Stomach (tissue), 9 donors: Measurements from ENCODE around the gene LARGE1. TPM values are rescaled to one million over a fixed set of nuclear protein-coding genes. Genes with fewer than 3 reads are reported as not detected.
A peak's percentile ranks its signal among the peaks of the same experiment; 100 is the strongest.

Source experiments
- DNase-seq, 2 donors: peaks; one replicate each; pipeline versions ENCODE4 v3.0.0 to v3.0.0-alpha.2; 2013 to 2019
- H3K27ac ChIP-seq, 5 donors: fragments of 200-600 bp in 4 of 5; sonication (generic) in 4 of 5; one replicate each; pipeline ENCODE4 v1.5.1; 2013 to 2019; ENCODE audit warnings: mild to moderate bottlenecking in 1 of 5, moderate library complexity in 1 of 5
- H3K27me3 ChIP-seq, 3 donors: fragments of 200-600 bp; sonication (generic); one replicate each; pipeline ENCODE4 v1.5.1; 2017 to 2019; ENCODE audit warnings: mixed run types in 1 of 3
- H3K36me3 ChIP-seq, 4 donors: fragments of 200-600 bp; sonication (generic); 1 replicate in 3 of 4; 2 replicates in 1 of 4; pipeline ENCODE4 v1.5.1; 2016 to 2019
- H3K4me1 ChIP-seq, 4 donors: fragments of 200-600 bp; sonication (generic); one replicate each; pipeline ENCODE4 v1.5.1; 2016 to 2019
- H3K4me3 ChIP-seq, 4 donors: fragments of 200-600 bp; sonication (generic) in 3 of 4; one replicate each; pipeline ENCODE4 v1.5.1; 2016 to 2019; ENCODE audit warnings: mild to moderate bottlenecking in 1 of 4
- H3K9me3 ChIP-seq, 4 donors: fragments of 200-600 bp; sonication (generic); one replicate each; pipeline ENCODE4 v1.5.1; 2016 to 2019
- EP300 ChIP-seq: sonication (generic); formaldehyde crosslinking; IDR thresholded peaks from one replicate; pipeline ENCODE4 v1.6.1; 2017; ENCODE audit warnings: antibody characterized with exemption
- POLR2A ChIP-seq, 4 donors: fragments of 450-650 bp; IDR thresholded peaks; one replicate each; pipeline ENCODE4 v1.6.1; 2016; ENCODE audit warnings: antibody characterized with exemption in 4 of 4, control low read depth in 2 of 4, mild to moderate bottlenecking in 1 of 4, moderate library complexity in 1 of 4
- POLR2AphosphoS5 ChIP-seq, 3 donors: sonication (generic); formaldehyde crosslinking; IDR thresholded peaks; one replicate each; pipeline ENCODE4 v1.6.1; 2016; ENCODE audit warnings: antibody characterized with exemption in 3 of 3
- WGBS, 5 donors: extraction: QIAGEN DNeasy Blood & Tissue Kit in 3 of 5; methylation state at CpG; one replicate each; pipeline versions ENCODE4 v1.1.5 to v1.1.7; 2013 to 2018; 5-methylcytosine and 5-hydroxymethylcytosine counted together
- intact Hi-C: fragments of 100-400 bp; cut with DNase I; formaldehyde crosslinking; loops from one replicate; pipeline ENCODE4 v1.15.1; 2023; ENCODE audit warnings: low total_unique reads
- polyA plus RNA-seq, 3 donors: library from polyadenylated mRNA; stranded (reverse); fragments of 200-250 nt; gene quantifications; one replicate each; pipeline ENCODE4 v1.2.3, GENCODE V29; 2013
- total RNA-seq, 5 donors: library from RNA; depleted of rRNA; stranded (reverse); fragments of >200 nt; gene quantifications; one replicate each; pipeline versions ENCODE4 v1.1.0 to v1.2.3, GENCODE V29; 2014 to 2016
- TF ChIP-seq, protein P1 (sequence below), 7 experiments: fragments of 450-650 bp in 4 of 7; fragments of 200-600 bp in 3 of 7; sonication (generic) in 3 of 7; IDR thresholded peaks; one replicate each; pipeline ENCODE4 v1.5.1; 2016 to 2019; ENCODE audit warnings: antibody characterized with exemption in 7 of 7, control low read depth in 2 of 7, mild to moderate bottlenecking in 1 of 7
- donor health status: healthy with polysubstance abuse.
- donor health status: Bipolar disorder and iron deficiency.
- donor health status: healthy.

The LARGE1 gene
- total and polyA plus RNA-seq, 8 donors: 3.5 to 110 (median 51.6) TPM

DNA sequence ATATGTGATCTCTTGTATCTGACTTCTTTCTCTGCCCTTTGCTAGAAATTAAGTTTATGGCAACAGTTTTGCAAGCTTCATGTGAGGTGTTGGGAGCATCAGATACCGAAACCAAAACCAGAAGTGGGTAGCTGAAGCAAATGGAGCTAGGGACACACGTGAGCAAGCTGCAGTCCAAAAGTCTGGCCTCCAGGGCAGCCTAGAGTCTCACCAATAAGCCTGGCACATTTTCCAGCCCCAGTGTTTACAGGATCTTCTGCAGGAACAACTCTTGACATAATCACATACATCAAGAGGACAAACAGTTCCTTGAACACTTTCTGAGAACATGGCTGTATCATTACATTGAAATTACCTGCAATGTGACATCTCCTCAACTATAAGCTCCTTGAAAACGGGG is 114.1 kb downstream of the LARGE1 start:
- peak overlapping the region in 2 of 5 donors; percentile 5 to 25 for H3K27ac ChIP-seq

DNA sequence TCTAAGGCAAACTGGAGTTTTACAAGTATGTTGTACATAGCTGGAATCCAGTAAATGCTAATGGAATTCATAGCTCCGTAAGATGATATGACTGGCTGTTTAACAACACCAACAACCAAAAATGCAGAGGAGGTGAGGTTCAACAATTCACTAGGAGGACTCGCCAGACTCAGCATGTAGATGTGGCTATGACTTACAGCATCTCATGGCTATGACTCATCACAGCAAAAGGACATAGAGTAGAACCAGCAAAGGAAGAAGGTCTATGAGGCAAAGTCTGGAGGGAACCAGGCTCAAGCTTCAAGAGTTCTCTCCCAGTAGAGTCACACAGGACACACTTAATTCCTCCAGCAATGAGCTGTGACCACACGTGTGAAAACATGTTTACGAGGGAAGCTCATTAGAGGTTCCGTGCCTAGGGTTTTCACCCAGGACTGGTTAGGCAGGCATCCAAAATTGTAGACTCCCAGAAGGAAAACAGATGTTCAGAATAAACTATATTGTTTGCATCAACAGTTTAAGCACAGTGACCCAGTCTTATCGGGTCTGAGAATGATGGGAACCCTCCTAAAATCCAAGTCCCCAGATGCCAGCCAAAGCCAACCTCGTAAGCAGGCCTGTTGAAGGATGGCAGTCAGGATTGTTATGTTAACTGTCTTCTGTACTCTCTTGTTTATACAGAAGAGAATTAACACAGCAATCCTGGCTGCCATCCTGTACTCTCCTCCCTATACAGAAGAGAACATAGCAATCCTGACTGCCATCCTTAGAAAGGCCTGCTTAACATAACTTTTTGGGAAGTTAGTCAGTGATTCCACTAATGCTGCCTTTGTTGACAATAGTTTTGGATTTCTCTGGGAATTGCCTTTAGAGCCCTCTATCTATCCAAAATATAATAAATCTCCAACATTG is 116.6 kb downstream of the LARGE1 start:
- DNase-seq: peak in 1 of 2 donors; percentile 41
- H3K27me3 ChIP-seq: no peaks in the 10 kb centered on the region
- WGBS, 5 donors: 63 to 85% (median 67%) methylated on average over 7 of the region's 7 CpGs
- H3K9me3 ChIP-seq: no peaks in the 10 kb centered on the region
- TF ChIP-seq POLR2A (IDR thresholded peaks at IDR 0.05) (no peak), POLR2AphosphoS5 (IDR thresholded peaks at IDR 0.05) (peak in 2 of 3 donors; percentile 48 to 59)
- H3K36me3 ChIP-seq: no peaks in the 10 kb centered on the region
- intact Hi-C loops: no loop called here
- peak overlapping the region in 4 of 5 donors; percentile 17 to 65 (median 48) for H3K27ac ChIP-seq
- H3K4me3 ChIP-seq: no peak overlapping the region
- H3K4me1 ChIP-seq: peaks cover 0 to 55% (median 24%) of the 10 kb centered on the region in 4 donors

More for the DNA sequence above, 114.1 kb downstream of the LARGE1 start:
- Histone ChIP-seq H3K36me3 (no peaks in the 10 kb centered on the region), H3K27me3 (no peaks in the 10 kb centered on the region), H3K9me3 (no peaks in the 10 kb centered on the region), H3K4me1 (peaks cover 0 to 60% (median 28%) of the 10 kb centered on the region in 4 donors), H3K4me3 (no peak overlapping the region)
- intact Hi-C loops: no loop called here
- DNase-seq: peak in 1 of 2 donors; percentile 27
- 30 to 41% (median 34%) methylated on average over 3 of the region's 3 CpGs for WGBS, 5 donors
- TF ChIP-seq EP300: no peak
- no peak for TF ChIP-seq POLR2A (IDR thresholded peaks at IDR 0.05)
- peak; percentile 5 to 39 (median 14) for TF ChIP-seq POLR2AphosphoS5 (IDR thresholded peaks at IDR 0.05)
- TF ChIP-seq, protein P1, sequence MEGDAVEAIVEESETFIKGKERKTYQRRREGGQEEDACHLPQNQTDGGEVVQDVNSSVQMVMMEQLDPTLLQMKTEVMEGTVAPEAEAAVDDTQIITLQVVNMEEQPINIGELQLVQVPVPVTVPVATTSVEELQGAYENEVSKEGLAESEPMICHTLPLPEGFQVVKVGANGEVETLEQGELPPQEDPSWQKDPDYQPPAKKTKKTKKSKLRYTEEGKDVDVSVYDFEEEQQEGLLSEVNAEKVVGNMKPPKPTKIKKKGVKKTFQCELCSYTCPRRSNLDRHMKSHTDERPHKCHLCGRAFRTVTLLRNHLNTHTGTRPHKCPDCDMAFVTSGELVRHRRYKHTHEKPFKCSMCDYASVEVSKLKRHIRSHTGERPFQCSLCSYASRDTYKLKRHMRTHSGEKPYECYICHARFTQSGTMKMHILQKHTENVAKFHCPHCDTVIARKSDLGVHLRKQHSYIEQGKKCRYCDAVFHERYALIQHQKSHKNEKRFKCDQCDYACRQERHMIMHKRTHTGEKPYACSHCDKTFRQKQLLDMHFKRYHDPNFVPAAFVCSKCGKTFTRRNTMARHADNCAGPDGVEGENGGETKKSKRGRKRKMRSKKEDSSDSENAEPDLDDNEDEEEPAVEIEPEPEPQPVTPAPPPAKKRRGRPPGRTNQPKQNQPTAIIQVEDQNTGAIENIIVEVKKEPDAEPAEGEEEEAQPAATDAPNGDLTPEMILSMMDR (IDR thresholded peaks at IDR 0.05): no peak

DNA sequence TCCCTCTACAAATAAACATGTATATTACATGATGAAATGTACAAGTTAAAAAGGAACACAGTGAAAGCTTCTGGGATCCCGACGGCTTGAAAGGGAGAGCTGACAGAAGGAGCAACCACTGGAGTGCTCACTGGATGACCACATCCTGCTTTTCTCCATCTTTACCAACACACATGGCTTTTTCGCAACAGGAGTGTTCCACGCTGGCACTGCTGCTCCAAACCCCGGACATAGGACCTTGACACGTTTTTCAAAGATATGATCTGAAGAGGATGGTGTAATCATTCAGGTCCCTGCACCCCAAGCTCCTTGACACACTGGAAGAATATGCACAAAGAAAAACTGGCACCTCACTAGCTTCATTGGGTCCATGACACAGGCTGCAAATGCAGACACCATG is 121.9 kb downstream of the LARGE1 start:
- H3K4me3 ChIP-seq: no peak overlapping the region
- H3K27ac ChIP-seq: no peak overlapping the region
- H3K4me1 ChIP-seq: peaks cover 0 to 18% (median 4%) of the 10 kb centered on the region in 4 donors
- H3K9me3 ChIP-seq: no peaks in the 10 kb centered on the region
- no peaks in the 10 kb centered on the region for H3K27me3 ChIP-seq
- DNase-seq: no peak
- intact Hi-C loops: no loop called here
- 73 to 91% (median 81%) methylated on average over 6 of the region's 6 CpGs for WGBS, 5 donors
- TF ChIP-seq POLR2AphosphoS5 (IDR thresholded peaks at IDR 0.05) (no peak), POLR2A (IDR thresholded peaks at IDR 0.05) (no peak), EP300 (no peak)
- TF ChIP-seq, protein P1 (IDR thresholded peaks at IDR 0.05): no peak
- no peaks in the 10 kb centered on the region for H3K36me3 ChIP-seq

DNA sequence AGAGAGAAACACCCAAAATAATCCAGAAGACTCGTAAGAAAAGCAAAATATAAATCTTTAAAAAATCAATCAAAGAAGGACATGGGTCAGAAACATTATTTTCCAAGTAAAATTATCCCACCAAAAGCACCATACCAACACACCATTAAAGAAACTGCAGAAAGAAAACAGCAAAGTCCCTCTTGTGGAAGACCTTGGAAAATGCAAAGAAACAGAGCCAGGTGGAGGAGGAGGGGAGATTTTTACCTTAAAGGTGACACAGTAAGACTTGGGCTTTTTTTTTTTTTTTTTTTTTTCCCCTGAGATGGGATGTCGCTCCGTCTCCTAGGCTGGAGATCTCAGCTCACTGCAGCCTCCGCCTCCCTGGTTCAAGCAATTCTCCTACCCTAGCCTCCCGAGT is 123.8 kb downstream of the LARGE1 start:
- no peaks in the 10 kb centered on the region for H3K36me3 ChIP-seq
- intact Hi-C loops: no loop called here
- no peaks in the 10 kb centered on the region for H3K9me3 ChIP-seq
- no peak for DNase-seq
- TF ChIP-seq, protein P1 (IDR thresholded peaks at IDR 0.05): no peak
- TF ChIP-seq POLR2AphosphoS5 (IDR thresholded peaks at IDR 0.05) (no peak), EP300 (no peak), POLR2A (IDR thresholded peaks at IDR 0.05) (no peak)
- H3K4me3 ChIP-seq: no peak overlapping the region
- H3K27me3 ChIP-seq: no peaks in the 10 kb centered on the region
- peaks cover 0 to 32% (median 8%) of the 10 kb centered on the region in 4 donors for H3K4me1 ChIP-seq
- WGBS, 5 donors: 89 to 99% (median 93%) methylated on average over 5 of the region's 5 CpGs
- no peak overlapping the region for H3K27ac ChIP-seq
